HS-5 (cell line): ENCODE data around the gene FAM76B.
"Not testable (repeated sequence)": the region's sequence is repeated elsewhere in the genome, so short reads cannot be mapped to it uniquely, and the experiment has no call there.

Experiments used
- DNase-seq: peaks from one replicate; pipeline ENCODE4 v3.0.0-alpha.2; 2012; ENCODE audit warnings: low read depth

The FAM76B gene

GRCh38 chr11:95789506-95790122 lies at the start of gene FAM76B:
TSS of gene FAM76B (minus strand) at chr11:95789782. CDS start at chr11:95789478, 304 bp downstream.
- peak; percentile 94 for DNase-seq

- no peak for DNase-seq
These were observed 46.3 kb upstream of the FAM76B start for GRCh38 chr11:95835768-95836488.

GRCh38 chr11:95835351-95835750 lies 45.8 kb upstream of the FAM76B start:
- no peak for DNase-seq

- DNase-seq: no peak
These were observed 43.8 kb upstream of the FAM76B start for GRCh38 chr11:95833378-95833777.

- DNase-seq: no peak
These were observed 43.2 kb upstream of the FAM76B start for GRCh38 chr11:95832763-95833162.

GRCh38 chr11:95831198-95831883 lies 41.8 kb upstream of the FAM76B start:
- peak; percentile 88 for DNase-seq

GRCh38 chr11:95829580-95830259 lies 40.1 kb upstream of the FAM76B start:
- no peak for DNase-seq

- no peak for DNase-seq
These were observed 38.1 kb upstream of the FAM76B start for GRCh38 chr11:95827696-95828095.

GRCh38 chr11:95821640-95822039 lies 32.1 kb upstream of the FAM76B start:
- DNase-seq: no peak

- no peak for DNase-seq
These were observed 26.5 kb upstream of the FAM76B start for GRCh38 chr11:95816037-95816436.

GRCh38 chr11:95811052-95811451 lies 21.5 kb upstream of the FAM76B start:
- DNase-seq: not testable (repeated sequence)

- DNase-seq: not testable (repeated sequence)
These were observed 16.9 kb upstream of the FAM76B start for GRCh38 chr11:95806464-95806863.

GRCh38 chr11:95805869-95806268 lies 16.3 kb upstream of the FAM76B start:
- DNase-seq: no peak

- DNase-seq: no peak
These were observed 14.4 kb upstream of the FAM76B start for GRCh38 chr11:95803973-95804372.

GRCh38 chr11:95802806-95803205 lies 13.2 kb upstream of the FAM76B start:
- no peak for DNase-seq

GRCh38 chr11:95800438-95800837 lies 10.9 kb upstream of the FAM76B start:
- no peak for DNase-seq

- no peak for DNase-seq
These were observed 10.0 kb upstream of the FAM76B start for GRCh38 chr11:95799546-95799945.

GRCh38 chr11:95796501-95796900 lies 6.9 kb upstream of the FAM76B start:
- no peak for DNase-seq

GRCh38 chr11:95795627-95796295 lies 6.2 kb upstream of the FAM76B start:
- no peak for DNase-seq

- DNase-seq: no peak
These were observed 4.5 kb upstream of the FAM76B start for GRCh38 chr11:95794086-95794485.

- DNase-seq: no peak
These were observed 3.5 kb upstream of the FAM76B start for GRCh38 chr11:95793116-95793515.

GRCh38 chr11:95792700-95793099 lies 3.1 kb upstream of the FAM76B start:
- no peak for DNase-seq
